SH-SY5Y (cell line): Measurements from ENCODE around the gene CACHD1.

Experiments
- GATA2 ChIP-seq: IDR thresholded peaks from 2 replicates; pipeline ENCODE4 v1.6.1; 2011; ENCODE audit warnings: mild to moderate bottlenecking, low read depth, low read length
- GATA3 ChIP-seq: IDR thresholded peaks from 2 replicates; pipeline ENCODE4 v1.6.1; 2011; ENCODE audit warnings: low read depth, mild to moderate bottlenecking, low read length, moderate library complexity

GRCh38 chr1:64546013-64546412 is 76.1 kb downstream of the CACHD1 start:
- TF ChIP-seq GATA3 (no peak), GATA2 (no peak)
